A549 (cell line): Measurements from ENCODE around the gene HMGN4. TPM values are rescaled to one million over a fixed set of nuclear protein-coding genes. Genes with fewer than 3 reads are reported as not detected.

Experiments
- ATAC-seq, 2 experiments: fragments of 200-7000 bp in 1 of 2; fragments of >200 bp in 1 of 2; cut with Nextera tagmentation in 1 of 2; cut with Tn5 transposase in 1 of 2; 3 replicates each; pipeline versions ENCODE4 v1.8.0 to v1.9.1; 2018 to 2020; ENCODE audit warnings: mild to moderate bottlenecking in 1 of 2, moderate library complexity in 1 of 2
- CTCF ChIA-PET: fragments of 300-600 bp; sonication (Branson Sonifier 250); formaldehyde crosslinking; extraction: SDS; loops from one replicate; lab custom pipeline; 2021; ENCODE audit warnings: antibody characterized with exemption, inconsistent platforms; lab: Yijun Ruan, JAX
- POLR2A ChIA-PET: fragments of 350-600 bp; formaldehyde crosslinking; extraction: SDS; loops from one replicate; lab custom pipeline; 2021; ENCODE audit warnings: antibody characterized with exemption, inconsistent platforms; lab: Yijun Ruan, JAX
- DNase-seq, 2 experiments: peaks; one replicate each; pipeline versions ENCODE4 v3.0.0 to v3.0.0-alpha.2; 2011 to 2016; ENCODE audit warnings: low read depth in 1 of 2, low spot score in 1 of 2
- FAIRE-seq: peaks from 2 replicates; lab custom pipeline; 2011; peaks lifted over from hg19 to GRCh38; lab: Jason Lieb, UNC
- H3K27ac ChIP-seq, 2 experiments: fragments of >200 bp; sonication (Bioruptor Twin); formaldehyde crosslinking; 3 replicates each; pipeline ENCODE4 v1.5.1; 2016 to 2017
- H3K4me1 ChIP-seq: fragments of >200 bp; sonication (Bioruptor Twin); formaldehyde crosslinking; 3 replicates; pipeline ENCODE4 v1.6.1; 2016
- H3K4me2 ChIP-seq: fragments of >200 bp; sonication (Bioruptor Twin); formaldehyde crosslinking; 3 replicates; pipeline ENCODE4 v1.6.1; 2016
- H3K4me3 ChIP-seq: fragments of >200 bp; sonication (Bioruptor Twin); formaldehyde crosslinking; 3 replicates; pipeline ENCODE4 v1.5.1; 2016
- H3K9me3 ChIP-seq: fragments of >200 bp; sonication (Bioruptor Twin); formaldehyde crosslinking; 3 replicates; pipeline ENCODE4 v1.6.1; 2016
- BCL3 ChIP-seq: fragments of >200 bp; sonication (Bioruptor Twin); formaldehyde crosslinking; IDR thresholded peaks from 3 replicates; pipeline ENCODE4 v1.6.1; 2016
- BHLHE40 ChIP-seq: IDR thresholded peaks from 2 replicates; pipeline ENCODE4 v1.6.1; 2012; ENCODE audit warnings: low read depth, low read length, inconsistent platforms
- CBX2 ChIP-seq: fragments of 200-600 bp; sonication (generic); IDR thresholded peaks from 2 replicates; pipeline ENCODE4 v1.6.1; 2016; ENCODE audit warnings: low read depth, mild to moderate bottlenecking, borderline replicate concordance
- CHD4 ChIP-seq: fragments of 200-600 bp; sonication (generic); IDR thresholded peaks from 2 replicates; pipeline ENCODE4 v1.6.1; 2016; ENCODE audit warnings: antibody characterized with exemption, mild to moderate bottlenecking, borderline replicate concordance
- CTCF ChIP-seq: fragments of >200 bp; sonication (Bioruptor Twin); formaldehyde crosslinking; IDR thresholded peaks from 3 replicates; pipeline ENCODE4 v1.5.1; 2016
- E2F6 ChIP-seq: IDR thresholded peaks from 2 replicates; pipeline ENCODE4 v1.6.1; 2012; ENCODE audit warnings: low read depth, borderline replicate concordance
- EHMT2 ChIP-seq: fragments of 200-600 bp; sonication (generic); IDR thresholded peaks from 2 replicates; pipeline ENCODE4 v1.6.1; 2016; ENCODE audit warnings: antibody characterized with exemption, low read depth, mild to moderate bottlenecking, moderate library complexity
- EP300 ChIP-seq, 2 experiments: fragments of >200 bp; sonication (Bioruptor Twin); formaldehyde crosslinking; IDR thresholded peaks; 2 replicates in 1 of 2; 3 replicates in 1 of 2; pipeline ENCODE4 v1.6.1; 2016 to 2017
- FOSB ChIP-seq: fragments of 250-450 bp; sonication (Bioruptor Pico); IDR thresholded peaks from 2 replicates; pipeline ENCODE4 v1.5.0; 2020; ENCODE audit warnings: mild to moderate bottlenecking, moderate library complexity
- FOSL2 ChIP-seq, 2 experiments: fragments of 450-650 bp in 1 of 2; fragments of >200 bp in 1 of 2; sonication (Bioruptor Twin) in 1 of 2; formaldehyde crosslinking; IDR thresholded peaks; 2 replicates each; pipeline versions ENCODE4 v1.5.0 to v1.6.1; 2016 to 2020; ENCODE audit warnings: mild to moderate bottlenecking in 1 of 2, moderate library complexity in 1 of 2
- FOXS1 ChIP-seq: fragments of 250-450 bp; sonication (Bioruptor Pico); IDR thresholded peaks from 2 replicates; pipeline ENCODE4 v1.5.0; 2020; ENCODE audit warnings: mild to moderate bottlenecking, moderate library complexity
- HDAC2 ChIP-seq: fragments of 200-600 bp; sonication (generic); IDR thresholded peaks from 2 replicates; pipeline ENCODE4 v1.6.1; 2016
- HES2 ChIP-seq: fragments of >200 bp; sonication (Bioruptor Twin); formaldehyde crosslinking; IDR thresholded peaks from 2 replicates; pipeline ENCODE4 v1.6.1; 2016
- HEYL ChIP-seq: fragments of 250-450 bp; sonication (Bioruptor Pico); IDR thresholded peaks from 2 replicates; pipeline ENCODE4 v1.8.0; 2021; ENCODE audit warnings: mild to moderate bottlenecking, moderate library complexity
- HOXB13 ChIP-seq: fragments of 250-450 bp; sonication (Bioruptor Pico); IDR thresholded peaks from 2 replicates; pipeline ENCODE4 v1.5.0; 2020; ENCODE audit warnings: low read depth, mild to moderate bottlenecking, moderate library complexity
- HOXB5 ChIP-seq: fragments of 250-450 bp; sonication (Bioruptor Pico); IDR thresholded peaks from 2 replicates; pipeline ENCODE4 v1.5.0; 2020; ENCODE audit warnings: mild to moderate bottlenecking, moderate library complexity
- JUN ChIP-seq, 2 experiments: fragments of >200 bp; sonication (Bioruptor Twin); formaldehyde crosslinking; IDR thresholded peaks; 2 replicates in 1 of 2; 3 replicates in 1 of 2; pipeline ENCODE4 v1.6.1; 2016 to 2017
- KDM1A ChIP-seq: fragments of 200-600 bp; sonication (generic); IDR thresholded peaks from 2 replicates; pipeline ENCODE4 v1.6.1; 2016; ENCODE audit warnings: low read depth, mild to moderate bottlenecking
- MAFK ChIP-seq: fragments of 450-650 bp; IDR thresholded peaks from 2 replicates; pipeline ENCODE4 v1.6.1; 2014; ENCODE audit not compliant: partially characterized antibody
- NFE2L2 ChIP-seq: fragments of 150-350 bp; conservative IDR thresholded peaks from 2 replicates; pipeline ENCODE4 v1.6.1; 2014; ENCODE audit warnings: low read length
- NPAS2 ChIP-seq: fragments of 250-450 bp; sonication (Bioruptor Pico); IDR thresholded peaks from 2 replicates; pipeline ENCODE4 v1.8.0; 2022; ENCODE audit warnings: mild to moderate bottlenecking, moderate library complexity, borderline replicate concordance
- NR3C1 ChIP-seq: fragments of >200 bp; sonication (Bioruptor Twin); formaldehyde crosslinking; IDR thresholded peaks from 3 replicates; pipeline ENCODE4 v1.6.1; 2017
- PBX3 ChIP-seq: IDR thresholded peaks from 2 replicates; pipeline ENCODE4 v1.6.1; 2012
- PHF8 ChIP-seq: fragments of 200-600 bp; sonication (generic); IDR thresholded peaks from 2 replicates; pipeline ENCODE4 v1.6.1; 2016; ENCODE audit warnings: low read depth, mild to moderate bottlenecking, antibody characterized with exemption, moderate library complexity, borderline replicate concordance
- POLR2AphosphoS2 ChIP-seq: conservative IDR thresholded peaks from 2 replicates; pipeline ENCODE4 v1.6.1; 2012; ENCODE audit warnings: low read length, improper control_type of control experiment, inconsistent platforms
- RCOR1 ChIP-seq: fragments of 150-350 bp; IDR thresholded peaks from 2 replicates; pipeline ENCODE4 v1.6.1; 2014; ENCODE audit warnings: antibody characterized with exemption, low read length, low read depth
- REST ChIP-seq: fragments of 200-600 bp; sonication (generic); IDR thresholded peaks from 2 replicates; pipeline ENCODE4 v1.6.1; 2016; ENCODE audit warnings: antibody characterized with exemption, mild to moderate bottlenecking, moderate library complexity
- TP53 ChIP-seq: fragments of 250-450 bp; sonication (Bioruptor Pico); IDR thresholded peaks from 2 replicates; pipeline ENCODE4 v1.5.0; 2021; ENCODE audit warnings: mild to moderate bottlenecking, moderate library complexity
- ZFP36 ChIP-seq: fragments of 450-650 bp; IDR thresholded peaks from 2 replicates; pipeline ENCODE4 v1.6.1; 2014; ENCODE audit warnings: borderline replicate concordance; ENCODE audit not compliant: partially characterized antibody
- ZNF302 ChIP-seq: fragments of 250-450 bp; sonication (Bioruptor Pico); IDR thresholded peaks from 2 replicates; pipeline ENCODE4 v1.9.0; 2021; ENCODE audit warnings: inconsistent platforms, mild to moderate bottlenecking, moderate library complexity
- WGBS: methylation state at CpG from one replicate; pipeline ENCODE4 v1.1.6; 2017; ENCODE audit errors: missing lambda C conversion rate; 5-methylcytosine and 5-hydroxymethylcytosine counted together
- polyA plus RNA-seq, 4 experiments: library from polyadenylated mRNA; depleted of rRNA in 3 of 4; stranded (reverse); fragments of >200 nt; fragmentation: RNase III in 1 of 4; extraction: RNeasy Plus Mini Kit Qiagen cat#74134 plus additional on column Dnase treatment in 1 of 4; gene quantifications; 2 replicates in 3 of 4; 3 replicates in 1 of 4; pipeline ENCODE4 v1.2.3, GENCODE V29; 2011 to 2017
- TF ChIP-seq, protein P1 (sequence below): fragments of 250-450 bp; sonication (Bioruptor Pico); IDR thresholded peaks from 2 replicates; pipeline ENCODE4 v1.5.0; 2020; ENCODE audit warnings: low read depth, mild to moderate bottlenecking, moderate library complexity

HMGN4 gene
- polyA plus RNA-seq, 2 of the 4 experiments (the other 2 are of a cell fraction): 55.0 to 59.0 TPM

DNA sequence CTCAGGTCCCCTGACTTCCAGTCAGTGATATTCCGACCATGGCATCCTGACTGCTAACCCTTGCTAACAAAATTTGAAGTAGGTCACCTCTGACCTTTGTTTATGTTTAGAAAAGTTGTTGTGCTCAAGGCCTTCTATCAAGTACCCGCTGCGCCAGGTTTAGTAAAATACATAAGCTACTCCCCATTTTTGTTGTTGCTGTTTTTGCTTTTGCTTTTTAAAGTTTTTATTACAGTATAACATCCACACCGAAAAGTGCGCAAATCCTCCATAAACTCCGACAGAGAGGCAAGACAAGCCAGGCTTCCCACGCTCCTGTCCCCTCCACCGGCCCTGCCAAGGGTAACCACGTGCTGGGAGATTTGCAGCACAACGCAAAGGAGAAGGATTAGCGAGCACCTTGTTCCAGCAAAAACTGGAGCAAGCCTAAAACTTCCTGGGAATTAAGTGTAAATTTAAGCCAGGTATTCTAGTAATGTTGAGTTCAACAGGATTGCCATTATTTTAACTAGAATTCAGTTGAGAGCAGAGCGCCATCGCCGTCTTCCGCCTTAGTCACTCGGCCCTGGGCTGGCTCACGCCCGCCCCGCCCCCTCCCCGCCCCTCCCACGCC lies 17.8 kb upstream of the HMGN4 start:
- FAIRE-seq (no peak), DNase-seq (peak in 1 of 2 experiments; percentile 45), ATAC-seq (peak; percentile 5 to 51)
- ChIA-PET POLR2A (interaction anchor here (0.8 kb wide), 1 partner anchor 108 kb away, joined by 8 read pairs; no protein-coding TSS in a partner anchor), CTCF (interaction anchor here (1.2 to 2.2 kb wide), 5 partner anchors 10 to 184 kb away, joined by 3 to 9 read pairs (median 4); no protein-coding TSS in a partner anchor)
- Histone ChIP-seq H3K4me2 (peak overlapping the region; percentile 84), H3K4me1 (peaks cover 29% of the 10 kb centered on the region), H3K9me3 (no peaks in the 10 kb centered on the region), H3K27ac (peak overlapping the region; percentile 99), H3K4me3 (peak overlapping the region; percentile 27; the same call in 2 of the 3 replicates)
- WGBS: 25% methylated on average over 13 of the region's 21 CpGs
- TF ChIP-seq ZNF302 (CRISPR knock-in tag) (peak; percentile 85), NFE2L2 (no peak), CHD4 (no peak), HEYL (no peak), MAFK (no peak), EP300 (IDR thresholded peaks at IDR 0.05) (no peak), JUN (IDR thresholded peaks at IDR 0.05) (no peak), KDM1A (no peak), CBX2 (no peak), BCL3 (no peak; the same call in 2 of the 3 replicates), POLR2AphosphoS2 (no peak), BHLHE40 (no peak), FOSL2 (IDR thresholded peaks at IDR 0.05) (no peak), FOSL2 (CRISPR knock-in tag; IDR thresholded peaks at IDR 0.05) (no peak), FOXS1 (CRISPR knock-in tag) (peak; percentile 35; the same call in 1 of the 2 replicates), RCOR1 (no peak), HOXB5 (CRISPR knock-in tag) (peak; percentile 75; the same call in 1 of the 2 replicates), FOSB (no peak), EHMT2 (no peak), PBX3 (no peak), HES2 (no peak), HOXB13 (CRISPR knock-in tag) (peak; percentile 97), ZFP36 (no peak), E2F6 (peak; percentile 92), NR3C1 (no peak), CTCF (no peak), REST (no peak), NPAS2 (no peak), HDAC2 (no peak), TP53 (CRISPR knock-in tag) (peak; percentile 82), PHF8 (no peak)
- TF ChIP-seq, protein P1, sequence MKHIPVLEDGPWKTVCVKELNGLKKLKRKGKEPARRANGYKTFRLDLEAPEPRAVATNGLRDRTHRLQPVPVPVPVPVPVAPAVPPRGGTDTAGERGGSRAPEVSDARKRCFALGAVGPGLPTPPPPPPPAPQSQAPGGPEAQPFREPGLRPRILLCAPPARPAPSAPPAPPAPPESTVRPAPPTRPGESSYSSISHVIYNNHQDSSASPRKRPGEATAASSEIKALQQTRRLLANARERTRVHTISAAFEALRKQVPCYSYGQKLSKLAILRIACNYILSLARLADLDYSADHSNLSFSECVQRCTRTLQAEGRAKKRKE: peak; percentile 82
